SK-N-SH (cell line): ENCODE data around the gene DNAJA3. TPM values are rescaled to one million over a fixed set of nuclear protein-coding genes. Genes with fewer than 3 reads are reported as not detected.

ENCODE experiments used
- CTCF ChIA-PET: fragments of 300-600, 350-600 bp; formaldehyde crosslinking; extraction: SDS; loops from one replicate; lab custom pipeline; 2021; lab: Yijun Ruan, JAX
- POLR2A ChIA-PET: fragments of 350-600 bp; sonication (Branson Sonifier 250); formaldehyde crosslinking; extraction: SDS; loops from one replicate; lab custom pipeline; 2020; ENCODE audit warnings: antibody characterized with exemption, inconsistent platforms; lab: Yijun Ruan, JAX
- DNase-seq: peaks from one replicate; pipeline ENCODE4 v3.0.0; 2012
- H2AFZ ChIP-seq: fragments of 200-600 bp; sonication (generic); 2 replicates; pipeline ENCODE4 v1.8.1; 2016; ENCODE audit warnings: antibody characterized with exemption, mild to moderate bottlenecking, low read depth
- H3F3A ChIP-seq: fragments of 200-600 bp; sonication (generic); replicated peaks from 2 replicates; pipeline ENCODE3; 2016; ENCODE audit warnings: antibody characterized with exemption, mild to moderate bottlenecking; ENCODE audit not compliant: insufficient read depth
- H3K27ac ChIP-seq, 2 experiments: fragments of 200-500 bp in 1 of 2; fragments of 200-600 bp in 1 of 2; sonication (Bioruptor generic) in 1 of 2; sonication (generic), shearing (Covaris generic) in 1 of 2; 2 replicates each; pipeline versions ENCODE4 v1.5.1 to v1.6.1; 2014 to 2016; ENCODE audit warnings: low read depth in 2 of 2, inconsistent platforms in 1 of 2, low read length in 1 of 2, mild to moderate bottlenecking in 1 of 2, mixed read lengths in 1 of 2
- H3K27me3 ChIP-seq: fragments of 200-600 bp; sonication (generic), shearing (Covaris generic); 2 replicates; pipeline ENCODE4 v1.6.1; 2016; ENCODE audit warnings: mixed run types; ENCODE audit not compliant: insufficient read depth
- H3K36me3 ChIP-seq, 2 experiments: fragments of 200-500 bp in 1 of 2; fragments of 200-600 bp in 1 of 2; sonication (Bioruptor generic) in 1 of 2; sonication (generic) in 1 of 2; replicated peaks in 1 of 2; 2 replicates each; pipeline versions ENCODE3 to v1.5.1; 2014 to 2016; ENCODE audit warnings: low read length in 1 of 2, mild to moderate bottlenecking in 1 of 2; ENCODE audit not compliant: insufficient read depth in 2 of 2, control insufficient read depth in 1 of 2
- H3K4me1 ChIP-seq, 2 experiments: fragments of 200-500 bp in 1 of 2; fragments of 200-600 bp in 1 of 2; sonication (Bioruptor generic) in 1 of 2; sonication (generic), shearing (Covaris generic) in 1 of 2; 2 replicates each; pipeline versions ENCODE4 v1.5.1 to v1.6.1; 2014 to 2016; ENCODE audit warnings: low read depth in 1 of 2, low read length in 1 of 2, mixed run types in 1 of 2; ENCODE audit not compliant: insufficient read depth in 2 of 2, control insufficient read depth in 1 of 2
- H3K4me2 ChIP-seq: fragments of 200-600 bp; sonication (generic), shearing (Covaris generic); 2 replicates; pipeline ENCODE4 v1.6.1; 2017; ENCODE audit warnings: mixed run types
- H3K4me3 ChIP-seq, 2 experiments: fragments of 200-500 bp in 1 of 2; fragments of 200-600 bp in 1 of 2; sonication (Bioruptor generic) in 1 of 2; sonication (generic), shearing (Covaris generic) in 1 of 2; 2 replicates each; pipeline versions ENCODE4 v1.5.1 to v1.8.1; 2014 to 2016; ENCODE audit warnings: low read depth in 2 of 2, inconsistent platforms in 1 of 2, low read length in 1 of 2, mild to moderate bottlenecking in 1 of 2, mixed read lengths in 1 of 2, moderate library complexity in 1 of 2
- H3K79me2 ChIP-seq: fragments of 200-600 bp; sonication (generic); 2 replicates; pipeline ENCODE4 v1.8.1; 2017; ENCODE audit warnings: mild to moderate bottlenecking; ENCODE audit not compliant: insufficient read depth
- H3K9ac ChIP-seq: fragments of 200-600 bp; sonication (generic); 2 replicates; pipeline ENCODE4 v1.6.1; 2017; ENCODE audit warnings: mixed run types
- H3K9me2 ChIP-seq: fragments of 200-600 bp; sonication (generic); 2 replicates; pipeline ENCODE4 v1.6.1; 2017; ENCODE audit warnings: mixed run types
- H3K9me3 ChIP-seq: fragments of 200-600 bp; sonication (generic); 2 replicates; pipeline ENCODE4 v1.6.1; 2017; ENCODE audit warnings: mixed run types, mild to moderate bottlenecking, moderate library complexity
- H4K20me1 ChIP-seq: fragments of 200-600 bp; sonication (generic); 2 replicates; pipeline ENCODE4 v1.6.1; 2017; ENCODE audit warnings: mild to moderate bottlenecking, mixed run types; ENCODE audit not compliant: insufficient read depth
- CHD2 ChIP-seq: fragments of 150-350 bp; IDR thresholded peaks from 2 replicates; pipeline ENCODE4 v1.6.1; 2018; ENCODE audit warnings: low read length; ENCODE audit not compliant: partially characterized antibody
- CTCF ChIP-seq: fragments of 200-600 bp; sonication (generic); IDR thresholded peaks from 2 replicates; pipeline ENCODE4 v1.6.1; 2017; ENCODE audit warnings: antibody characterized with exemption, mild to moderate bottlenecking, moderate library complexity
- ELF1 ChIP-seq: IDR thresholded peaks from 2 replicates; pipeline ENCODE4 v1.4.0; 2012
- EP300 ChIP-seq, 2 experiments: IDR thresholded peaks; 2 replicates each; pipeline versions ENCODE4 v1.4.0 to v1.6.1; 2012; ENCODE audit warnings: borderline replicate concordance in 1 of 2, low read depth in 1 of 2, low read length in 1 of 2
- EZH2phosphoT487 ChIP-seq: fragments of 200-600 bp; sonication (generic); IDR thresholded peaks from 2 replicates; pipeline ENCODE4 v1.6.1; 2017; ENCODE audit warnings: low read depth, mixed run types, mild to moderate bottlenecking, antibody characterized with exemption, moderate library complexity, borderline replicate concordance
- POLR2AphosphoS5 ChIP-seq: IDR thresholded peaks from 2 replicates; pipeline ENCODE4 v1.6.1; 2012; ENCODE audit warnings: low read depth, low read length
- SMC3 ChIP-seq: IDR thresholded peaks from 2 replicates; pipeline ENCODE4 v1.6.1; 2012; ENCODE audit warnings: low read depth, low read length, improper control_type of control experiment
- TCF12 ChIP-seq: IDR thresholded peaks from 2 replicates; pipeline ENCODE4 v1.4.0; 2012
- USF1 ChIP-seq: IDR thresholded peaks from 2 replicates; pipeline ENCODE4 v1.4.0; 2012; ENCODE audit warnings: low read depth, borderline replicate concordance
- WGBS: methylation state at CpG from one replicate; pipeline ENCODE4 v1.1.6; 2017; ENCODE audit warnings: low lambda C conversion rate; 5-methylcytosine and 5-hydroxymethylcytosine counted together
- polyA plus RNA-seq, 3 experiments: library from polyadenylated mRNA; depleted of rRNA; stranded (reverse); fragments of >200 nt; gene quantifications; 2 replicates each; pipeline ENCODE4 v1.2.3, GENCODE V29; 2012
- TF ChIP-seq, protein P1 (sequence below): IDR thresholded peaks from 2 replicates; pipeline ENCODE4 v1.4.0; 2012; ENCODE audit warnings: low read depth, borderline replicate concordance
- TF ChIP-seq, protein P2 (sequence below): fragments of 150-350 bp; IDR thresholded peaks from 2 replicates; pipeline ENCODE4 v1.6.1; 2016; ENCODE audit warnings: mild to moderate bottlenecking, low read depth, low read length

DNAJA3 gene
- polyA plus RNA-seq, 1 of the 3 experiments (the other 2 are of a cell fraction), result 52.6 TPM

GRCh38 chr16:4471869-4472268, 46.2 kb downstream of the DNAJA3 start:
- no peak overlapping the region for H3K27ac ChIP-seq
- H3K36me3 ChIP-seq, result peaks cover 7 to 20% of the 10 kb centered on the region in 2 experiments
- H3K4me1 ChIP-seq, result peaks cover 7 to 15% of the 10 kb centered on the region in 2 experiments; a peak in 2 of 4 replicates
- no peaks in the 10 kb centered on the region for H3K9me2 ChIP-seq
- H3K4me2 ChIP-seq, result no peak overlapping the region
- no peak overlapping the region for H2AFZ ChIP-seq
- no peak for DNase-seq
- no peak overlapping the region for H3K4me3 ChIP-seq
- no peaks in the 10 kb centered on the region for H3K9me3 ChIP-seq
- peaks cover 47% of the 10 kb centered on the region for H3K79me2 ChIP-seq
- ChIA-PET CTCF (no interaction called here), POLR2A (interaction anchor here (1.8 kb wide), 1 partner anchor 13 kb away, joined by 7 read pairs; no protein-coding TSS in a partner anchor)
- no peak for TF ChIP-seq SMC3
- TF ChIP-seq EZH2phosphoT487, result no peak
- TF ChIP-seq, protein P1, sequence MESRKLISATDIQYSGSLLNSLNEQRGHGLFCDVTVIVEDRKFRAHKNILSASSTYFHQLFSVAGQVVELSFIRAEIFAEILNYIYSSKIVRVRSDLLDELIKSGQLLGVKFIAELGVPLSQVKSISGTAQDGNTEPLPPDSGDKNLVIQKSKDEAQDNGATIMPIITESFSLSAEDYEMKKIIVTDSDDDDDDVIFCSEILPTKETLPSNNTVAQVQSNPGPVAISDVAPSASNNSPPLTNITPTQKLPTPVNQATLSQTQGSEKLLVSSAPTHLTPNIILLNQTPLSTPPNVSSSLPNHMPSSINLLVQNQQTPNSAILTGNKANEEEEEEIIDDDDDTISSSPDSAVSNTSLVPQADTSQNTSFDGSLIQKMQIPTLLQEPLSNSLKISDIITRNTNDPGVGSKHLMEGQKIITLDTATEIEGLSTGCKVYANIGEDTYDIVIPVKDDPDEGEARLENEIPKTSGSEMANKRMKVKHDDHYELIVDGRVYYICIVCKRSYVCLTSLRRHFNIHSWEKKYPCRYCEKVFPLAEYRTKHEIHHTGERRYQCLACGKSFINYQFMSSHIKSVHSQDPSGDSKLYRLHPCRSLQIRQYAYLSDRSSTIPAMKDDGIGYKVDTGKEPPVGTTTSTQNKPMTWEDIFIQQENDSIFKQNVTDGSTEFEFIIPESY, result no peak
- no peak for TF ChIP-seq POLR2AphosphoS5
- no peak for TF ChIP-seq ELF1
- TF ChIP-seq TCF12, result no peak
- TF ChIP-seq, protein P2, sequence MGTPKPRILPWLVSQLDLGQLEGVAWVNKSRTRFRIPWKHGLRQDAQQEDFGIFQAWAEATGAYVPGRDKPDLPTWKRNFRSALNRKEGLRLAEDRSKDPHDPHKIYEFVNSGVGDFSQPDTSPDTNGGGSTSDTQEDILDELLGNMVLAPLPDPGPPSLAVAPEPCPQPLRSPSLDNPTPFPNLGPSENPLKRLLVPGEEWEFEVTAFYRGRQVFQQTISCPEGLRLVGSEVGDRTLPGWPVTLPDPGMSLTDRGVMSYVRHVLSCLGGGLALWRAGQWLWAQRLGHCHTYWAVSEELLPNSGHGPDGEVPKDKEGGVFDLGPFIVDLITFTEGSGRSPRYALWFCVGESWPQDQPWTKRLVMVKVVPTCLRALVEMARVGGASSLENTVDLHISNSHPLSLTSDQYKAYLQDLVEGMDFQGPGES, result no peak
- no peak for TF ChIP-seq CTCF
- TF ChIP-seq EP300 (IDR thresholded peaks at IDR 0.05; ENCODE audit: borderline replicate concordance in 1 of 2, low read depth in 1 of 2, low read length in 1 of 2), result no peak
- no peak for TF ChIP-seq CHD2
- no peak for TF ChIP-seq USF1
- peaks cover 19% of the 10 kb centered on the region for H3F3A ChIP-seq
- H3K9ac ChIP-seq, result no peak overlapping the region
- H3K27me3 ChIP-seq, result no peaks in the 10 kb centered on the region
- no peaks in the 10 kb centered on the region for H4K20me1 ChIP-seq
- 95% methylated on average over 5 of the region's 5 CpGs for WGBS
